Right renal pelvis (tissue), 4 donors: ENCODE measurements around the gene SLC11A1. TPM values are rescaled to one million over a fixed set of nuclear protein-coding genes. Genes with fewer than 3 reads are reported as not detected.
A peak's percentile ranks its signal among the peaks of the same experiment; 100 is the strongest.

ENCODE experiments used
- DNase-seq, 4 donors: peaks; one replicate each; pipeline ENCODE4 v3.0.0-alpha.2; 2013; ENCODE audit warnings: low read depth in 4 of 4, low spot score in 3 of 4, missing footprints in 1 of 4
- polyA plus RNA-seq, 4 donors: library from polyadenylated mRNA; unstranded; fragments of 120-200 nt; gene quantifications; one replicate each; pipeline ENCODE4 v1.2.1, GENCODE V29; 2013; ENCODE audit not compliant: insufficient read length in 4 of 4

The SLC11A1 gene
- polyA plus RNA-seq, 4 donors = 0.57 to 1.1 (median 0.69) TPM

- DNase-seq = no peak
Observed at GRCh38 chr2:218366621-218367414, 15.3 kb upstream of the SLC11A1 start.

- peak; percentile 79 to 83 (median 80) for DNase-seq
Observed at GRCh38 chr2:218367415-218368149, 14.5 kb upstream of the SLC11A1 start.

- no peak for DNase-seq
Observed at GRCh38 chr2:218368150-218368528, 13.9 kb upstream of the SLC11A1 start.

GRCh38 chr2:218368621-218369153 lies 13.4 kb upstream of the SLC11A1 start:
- DNase-seq = no peak

GRCh38 chr2:218369330-218369729 lies 12.7 kb upstream of the SLC11A1 start:
- DNase-seq = no peak

- DNase-seq = no peak
Observed at GRCh38 chr2:218370410-218371063, 11.5 kb upstream of the SLC11A1 start.

GRCh38 chr2:218371983-218372350 lies 10.1 kb upstream of the SLC11A1 start:
- no peak for DNase-seq

GRCh38 chr2:218374795-218375194 lies 7.3 kb upstream of the SLC11A1 start:
- DNase-seq = no peak

- no peak for DNase-seq
Observed at GRCh38 chr2:218375212-218375611, 6.9 kb upstream of the SLC11A1 start.

- no peak for DNase-seq
Observed at GRCh38 chr2:218378053-218378452, 4.0 kb upstream of the SLC11A1 start.

- no peak for DNase-seq
Observed at GRCh38 chr2:218382785-218383184, 712 bp downstream of the SLC11A1 start.

GRCh38 chr2:218383892-218384519 lies 1.9 kb downstream of the SLC11A1 start:
- DNase-seq = no peak

GRCh38 chr2:218384975-218385374 lies 2.9 kb downstream of the SLC11A1 start:
- DNase-seq = no peak

- DNase-seq = no peak
Observed at GRCh38 chr2:218386505-218387368, 4.7 kb downstream of the SLC11A1 start.

- peak in 1 of 4 donors; percentile 75 for DNase-seq
Observed at GRCh38 chr2:218387369-218388194, 5.5 kb downstream of the SLC11A1 start.

- DNase-seq = no peak
Observed at GRCh38 chr2:218389333-218390150, 7.5 kb downstream of the SLC11A1 start.

- no peak for DNase-seq
Observed at GRCh38 chr2:218391202-218391601, 9.1 kb downstream of the SLC11A1 start.

GRCh38 chr2:218392459-218392858 lies 10.4 kb downstream of the SLC11A1 start:
- DNase-seq = no peak
